Heart left ventricle (tissue), 16 donors: ENCODE results near the gene SMC3. TPM values are rescaled to one million over a fixed set of nuclear protein-coding genes. Genes with fewer than 3 reads are reported as not detected.

Experiments
- ATAC-seq, 4 donors: fragments of 200-7000 bp; cut with Tn5 transposase; one replicate each; pipeline ENCODE4 v1.9.1; 2020 to 2022; ENCODE audit warnings: moderate library complexity in 4 of 4, mild to moderate bottlenecking in 3 of 4, moderate number of reproducible peaks in 1 of 4
- DNase-seq, 5 donors: peaks; one replicate each; pipeline ENCODE4 v3.0.0-alpha.2; 2020
- H3K27ac ChIP-seq, 12 donors: fragments of 200-600 bp; sonication (generic) in 4 of 12; one replicate each; pipeline versions ENCODE4 v1.5.0 to v1.8.0; 2016 to 2022; ENCODE audit warnings: mild to moderate bottlenecking in 2 of 12
- H3K27me3 ChIP-seq, 9 donors: fragments of 200-600 bp; sonication (generic) in 2 of 9; one replicate each; pipeline versions ENCODE4 v1.5.1 to v1.8.0; 2016 to 2022; ENCODE audit warnings: mild to moderate bottlenecking in 3 of 9
- H3K36me3 ChIP-seq, 9 donors: fragments of 200-600 bp; sonication (generic) in 2 of 9; one replicate each; pipeline versions ENCODE4 v1.5.0 to v1.8.0; 2018 to 2022; ENCODE audit warnings: mild to moderate bottlenecking in 2 of 9
- H3K4me1 ChIP-seq, 12 donors: fragments of 200-600 bp; sonication (generic) in 4 of 12; one replicate each; pipeline versions ENCODE4 v1.5.0 to v1.8.0; 2016 to 2022; ENCODE audit warnings: mild to moderate bottlenecking in 3 of 12
- H3K4me3 ChIP-seq, 12 donors: fragments of 200-600 bp; sonication (generic) in 4 of 12; one replicate each; pipeline versions ENCODE4 v1.5.0 to v1.8.0; 2017 to 2022; ENCODE audit warnings: mild to moderate bottlenecking in 9 of 12, moderate library complexity in 4 of 12
- H3K9me3 ChIP-seq, 12 donors: fragments of 200-600 bp; sonication (generic) in 4 of 12; one replicate each; pipeline versions ENCODE4 v1.5.0 to v1.8.0; 2016 to 2022; ENCODE audit warnings: mild to moderate bottlenecking in 1 of 12
- CTCF ChIP-seq, 12 donors: fragments of 200-600 bp; sonication (generic) in 4 of 12; IDR thresholded peaks; one replicate each; pipeline versions ENCODE4 v1.5.0 to v1.8.0; 2018 to 2022; ENCODE audit warnings: antibody characterized with exemption in 12 of 12, mild to moderate bottlenecking in 5 of 12
- POLR2A ChIP-seq, 2 donors: fragments of 450-650 bp; IDR thresholded peaks; one replicate each; pipeline ENCODE4 v1.6.1; 2017; ENCODE audit warnings: antibody characterized with exemption in 2 of 2, mild to moderate bottlenecking in 2 of 2, moderate library complexity in 2 of 2
- WGBS, 4 donors: extraction: QIAGEN DNeasy Blood & Tissue Kit in 2 of 4; methylation state at CpG; one replicate each; pipeline versions ENCODE4 v1.1.5 to v1.1.7; 2013 to 2018; 5-methylcytosine and 5-hydroxymethylcytosine counted together
- intact Hi-C, 10 donors: fragments of 100-400 bp; cut with DNase I; formaldehyde crosslinking; loops; one replicate each; pipeline versions ENCODE4 v1.11.1 to v1.14.2; 2022
- polyA plus RNA-seq, 2 donors: library from polyadenylated mRNA; stranded (reverse); fragments of 200-250 nt; gene quantifications; one replicate each; pipeline ENCODE4 v1.2.3, GENCODE V29; 2013
- total RNA-seq, 9 donors: library from RNA; depleted of rRNA in 2 of 9; stranded (reverse); fragments of >200 nt in 2 of 9; fragmentation: NEBNext Ultra II Directional in 3 of 9; extraction: Animal tissue kit (Norgen Biotek cat#: 25700) in 3 of 9; gene quantifications; one replicate each; pipeline versions ENCODE4 v1.1.0 to v1.2.4, GENCODE V29; 2016 to 2023
- donor health status: ischemic (EF 13 %, LVEDD 7.1; RV severe dilation, severe dysfunction).
- donor health status: healthy with polysubstance abuse.
- donor health status: DM: no; HTN: yes; CAD: no.
- donor health status: DM: no; HTN: no; CAD: no.
- donor health status: ischemic (EF 25% LVEDD 6.9; RV normal size, moderate dysfunction).
- donor health status: ischemic (EF 25% LVEDD 5.7; RV mildly dilated, moderate dysfunction).
- donor health status: healthy.
- donor health status: DM: yes; HTN: yes; CAD: no.
- donor health status: ischemic (EF 35%, LVEDD 5.7; RV mildly dilated, moderate dysfunction).
- donor health status: nonischemic (EF 11% LVEDD 7.7; RV severe dilation, severe dysfunction).
- donor health status: DM: yes; HTN: yes; CAD: no.
- donor health status: PGD.
- donor health status: ischemic (EF 29% LVEDD 5.4; RV normal size, mild dysfunction).
- donor health status: nonischemic (EF 23%, LVEDD 6.1; RV moderate dilation, normal function).

Gene SMC3
- total and polyA plus RNA-seq, 11 donors, result 12.0 to 29.2 (median 19.6) TPM

DNA sequence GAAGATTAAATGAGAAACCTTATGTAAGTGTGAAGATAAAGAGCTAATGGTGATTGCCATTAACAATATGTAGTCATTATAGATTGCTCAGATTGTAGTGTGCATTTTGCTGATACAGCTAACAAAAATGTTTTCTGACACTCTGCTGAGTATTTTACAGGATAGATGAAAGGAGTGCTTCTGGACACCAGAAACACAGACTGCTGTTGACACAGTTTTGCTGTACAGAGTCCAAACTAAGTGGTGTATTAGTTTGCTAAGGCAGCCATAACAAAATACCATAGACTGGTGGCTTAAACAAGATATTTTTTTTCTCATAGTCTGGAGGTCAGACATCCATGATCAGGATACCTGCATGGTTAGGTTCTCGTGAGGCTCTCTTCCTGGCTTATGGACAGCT is 2.2 kb downstream of the SMC3 start:
- DNase-seq, result no peak
- Histone ChIP-seq H3K27me3 (no peaks in the 10 kb centered on the region), H3K27ac (no peak overlapping the region), H3K36me3 (peaks cover 0 to 22% (median 0%) of the 10 kb centered on the region in 9 donors), H3K4me1 (peaks cover 2 to 63% (median 37%) of the 10 kb centered on the region in 12 donors), H3K9me3 (no peaks in the 10 kb centered on the region), H3K4me3 (peak overlapping the region in 3 of 12 donors; percentile 72 to 96 (median 89))
- TF ChIP-seq CTCF (IDR thresholded peaks at IDR 0.05), result no peak
- TF ChIP-seq POLR2A (IDR thresholded peaks at IDR 0.05), result no peak
- 76 to 93% (median 81%) methylated on average over 1 of the region's 1 CpG for WGBS, 4 donors
- ATAC-seq, result no peak
- intact Hi-C loops, result no loop called here

DNA sequence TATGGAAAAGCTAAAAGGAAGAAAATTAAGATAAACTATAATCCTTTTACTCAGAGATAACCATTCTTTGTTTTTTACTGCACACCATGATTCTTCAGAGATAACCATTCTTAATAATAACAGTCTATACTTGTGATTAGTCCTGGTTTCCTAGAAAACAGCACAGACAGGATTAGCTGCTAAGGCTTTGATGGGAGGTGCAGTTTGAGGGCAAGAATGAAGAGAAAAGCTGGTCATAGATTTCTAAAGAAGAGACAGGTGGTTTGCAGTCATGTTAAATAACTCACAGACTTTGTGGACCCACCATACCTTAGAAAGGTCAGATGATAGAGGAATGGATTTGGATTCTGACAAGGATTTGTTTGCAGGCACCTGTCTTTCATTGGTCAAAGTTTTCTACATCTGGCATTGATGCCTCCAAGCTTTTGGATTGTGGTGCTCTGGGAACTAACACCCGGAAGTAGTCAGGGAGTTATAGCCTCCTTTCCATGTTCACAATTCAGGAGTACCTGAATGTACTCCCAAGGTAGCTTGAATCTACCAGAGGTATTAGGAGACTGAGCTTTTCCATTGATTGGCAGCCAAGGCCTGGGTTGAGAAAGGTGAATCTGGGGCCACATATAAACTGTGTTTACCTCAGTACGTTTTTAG is 3.7 kb downstream of the SMC3 start:
- Histone ChIP-seq H3K4me3 (no peak overlapping the region), H3K27me3 (no peaks in the 10 kb centered on the region), H3K36me3 (peaks cover 0 to 32% (median 12%) of the 10 kb centered on the region in 9 donors), H3K9me3 (no peaks in the 10 kb centered on the region), H3K27ac (no peak overlapping the region), H3K4me1 (peaks cover 2 to 66% (median 37%) of the 10 kb centered on the region in 12 donors)
- ATAC-seq (no peak), DNase-seq (no peak)
- intact Hi-C loops, result no loop called here
- WGBS, 4 donors, result 73 to 75% (median 73%) methylated on average over 2 of the region's 2 CpGs
- TF ChIP-seq POLR2A (IDR thresholded peaks at IDR 0.05) (no peak), CTCF (IDR thresholded peaks at IDR 0.05) (no peak)

GRCh38 chr10:110572862-110573261 is 5.4 kb downstream of the SMC3 start:
- DNase-seq (no peak), ATAC-seq (no peak)
- peaks cover 0 to 43% (median 16%) of the 10 kb centered on the region in 9 donors for H3K36me3 ChIP-seq
- WGBS, 4 donors, result 59 to 75% (median 64%) methylated on average over 2 of the region's 2 CpGs
- no peaks in the 10 kb centered on the region for H3K9me3 ChIP-seq
- peaks cover 2 to 58% (median 34%) of the 10 kb centered on the region in 12 donors for H3K4me1 ChIP-seq
- no peak overlapping the region for H3K4me3 ChIP-seq
- H3K27me3 ChIP-seq, result no peaks in the 10 kb centered on the region
- intact Hi-C loops, result no loop called here
- TF ChIP-seq POLR2A (IDR thresholded peaks at IDR 0.05) (no peak), CTCF (IDR thresholded peaks at IDR 0.05) (no peak)
- H3K27ac ChIP-seq, result no peak overlapping the region

DNA sequence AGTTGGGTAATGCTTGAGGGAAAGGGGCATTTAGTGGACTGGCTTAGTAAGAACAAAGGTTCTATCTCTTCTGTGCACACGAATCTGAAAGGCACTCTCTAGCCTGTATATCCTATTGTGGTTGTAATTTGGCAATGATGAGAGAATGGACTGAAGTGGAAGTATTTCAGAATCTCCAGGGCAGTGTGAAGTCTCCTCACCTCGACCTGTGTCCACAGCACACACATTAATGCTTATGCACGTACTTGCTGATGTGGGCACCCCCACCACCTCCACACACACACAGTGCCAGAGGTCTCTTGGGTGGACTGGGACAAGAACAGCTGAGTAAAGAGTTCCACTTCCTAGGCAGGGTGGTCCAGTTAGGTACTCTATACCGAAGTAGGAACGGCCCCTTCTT is 6.9 kb downstream of the SMC3 start:
- no peaks in the 10 kb centered on the region for H3K27me3 ChIP-seq
- no peaks in the 10 kb centered on the region for H3K9me3 ChIP-seq
- peak; percentile 45 to 76 (median 66) for ATAC-seq
- H3K27ac ChIP-seq, result no peak overlapping the region
- TF ChIP-seq CTCF (IDR thresholded peaks at IDR 0.05) (no peak), POLR2A (IDR thresholded peaks at IDR 0.05) (no peak)
- intact Hi-C loops, result no loop called here
- H3K4me3 ChIP-seq, result no peak overlapping the region
- no peak for DNase-seq
- WGBS, 4 donors, result 64 to 80% (median 68%) methylated on average over 5 of the region's 5 CpGs
- H3K4me1 ChIP-seq, result peaks cover 0 to 48% (median 25%) of the 10 kb centered on the region in 12 donors
- peaks cover 0 to 59% (median 32%) of the 10 kb centered on the region in 9 donors for H3K36me3 ChIP-seq
